ENCODE data around the gene INTS7.
"Not testable (repeated sequence)": the region's sequence is repeated elsewhere in the genome, so short reads cannot be mapped to it uniquely, and the experiment has no call there.

INTS7 gene

DNA sequence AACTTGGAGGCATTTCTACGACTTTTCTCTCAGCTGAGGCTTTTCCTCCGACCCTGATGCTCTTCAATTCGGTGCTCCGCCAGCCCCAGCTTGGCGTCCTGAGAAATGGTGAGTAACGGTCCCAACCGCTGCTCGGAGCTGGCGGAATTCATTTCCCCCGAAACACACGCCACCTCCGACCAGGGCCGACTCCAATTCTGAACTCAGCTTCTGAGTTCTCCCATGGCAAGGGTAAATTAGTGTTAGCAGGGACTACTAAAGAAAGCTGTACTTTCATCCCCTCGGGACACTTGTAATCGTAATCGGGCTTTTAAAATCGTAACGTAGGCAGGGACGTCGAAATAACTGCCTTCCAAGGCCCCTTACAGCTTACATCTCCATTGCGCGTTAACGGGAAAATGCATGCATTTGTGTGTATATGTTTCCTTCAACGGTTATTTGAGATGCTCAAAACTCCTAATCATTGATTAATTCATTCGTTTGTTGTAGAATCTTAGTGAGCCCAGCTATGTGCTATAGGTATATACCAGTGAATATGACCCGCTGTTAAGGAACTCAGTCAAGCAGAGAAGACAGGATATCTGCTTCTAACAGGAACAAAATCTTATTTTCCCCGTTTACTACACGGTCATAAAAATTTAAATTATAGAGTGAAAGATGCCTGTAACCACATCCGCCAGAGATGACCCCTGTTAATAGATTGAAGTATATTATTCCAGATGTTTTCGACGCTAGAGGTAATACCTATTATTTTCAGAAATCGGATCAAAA lies 663 bp upstream of the INTS7 start:
- DNase-seq = no peak

DNA sequence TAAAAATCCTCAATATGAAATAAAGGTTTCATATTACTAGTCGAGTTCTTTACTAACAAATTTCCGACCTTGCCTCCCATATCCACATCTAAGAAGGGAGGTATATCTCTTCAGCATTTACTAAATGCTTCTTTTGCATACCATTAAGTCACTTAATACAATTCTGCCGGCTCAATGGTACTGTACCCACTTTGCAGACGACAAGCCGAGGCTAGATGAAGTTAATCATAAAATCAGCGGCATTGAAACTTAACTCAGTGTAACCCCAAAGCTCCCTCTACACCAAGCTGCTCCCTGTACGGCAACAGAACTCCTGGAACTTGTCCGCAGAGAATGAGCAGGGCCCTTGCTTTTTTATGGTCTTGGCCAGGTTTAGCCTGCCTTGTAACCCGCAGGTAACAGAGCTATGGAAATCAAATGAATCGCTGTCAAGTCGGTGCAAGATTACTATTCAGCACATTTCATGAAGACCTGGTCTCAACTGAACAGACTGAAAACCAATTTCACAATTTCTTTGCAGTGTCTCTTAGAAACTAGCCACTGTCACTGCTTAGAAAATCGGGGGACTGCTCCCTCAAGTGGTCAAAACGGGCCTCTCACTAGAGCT lies 738 bp downstream of the INTS7 start:
- DNase-seq = no peak

DNA sequence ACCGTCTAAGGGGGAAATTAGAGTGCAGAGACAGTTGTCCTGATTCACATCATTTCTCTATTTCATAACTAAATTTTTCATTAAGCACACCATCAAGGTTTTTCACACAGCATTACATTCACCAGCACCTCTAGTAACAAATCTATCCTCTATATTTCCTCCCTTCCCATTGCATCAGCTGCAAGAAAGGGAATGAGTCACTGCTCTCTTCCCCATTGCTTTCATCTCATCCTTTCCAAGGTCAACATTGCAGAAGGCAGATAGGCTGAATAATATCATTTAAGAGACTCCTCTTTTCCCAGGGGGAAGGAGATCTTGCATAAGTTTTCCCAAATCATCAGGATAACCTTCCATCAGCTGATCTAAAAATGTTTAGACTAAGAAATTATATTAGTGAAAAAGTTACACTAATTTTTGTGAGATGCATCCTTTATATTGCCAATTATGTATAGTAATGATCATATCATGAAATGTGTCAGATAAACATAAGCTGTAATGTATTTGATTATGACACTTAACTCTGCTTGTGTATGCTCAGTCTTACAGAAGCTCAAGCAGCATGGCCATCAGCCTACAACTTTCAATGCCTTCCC lies 4.3 kb downstream of the INTS7 start:
- DNase-seq = no peak

DNA sequence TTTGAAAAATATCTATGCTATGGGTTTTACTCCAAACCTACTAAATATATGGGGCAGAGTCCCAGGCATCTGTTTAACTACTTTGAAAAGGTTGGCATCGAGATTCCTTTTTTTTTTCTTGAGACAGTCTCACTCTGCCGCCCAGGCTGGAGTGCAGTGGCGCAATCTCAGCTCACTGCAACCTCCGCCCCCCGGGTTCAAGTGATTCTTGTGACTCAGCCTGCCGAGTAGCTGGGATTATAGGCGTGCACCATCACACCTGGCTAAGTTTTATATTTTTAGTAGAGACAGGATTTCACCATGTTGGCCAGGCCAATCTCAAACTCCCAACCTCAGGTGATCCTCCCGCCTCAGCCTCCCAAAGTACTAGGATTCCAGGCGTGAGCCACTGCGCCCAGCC lies 7.6 kb downstream of the INTS7 start:
- DNase-seq = not testable (repeated sequence)

DNA sequence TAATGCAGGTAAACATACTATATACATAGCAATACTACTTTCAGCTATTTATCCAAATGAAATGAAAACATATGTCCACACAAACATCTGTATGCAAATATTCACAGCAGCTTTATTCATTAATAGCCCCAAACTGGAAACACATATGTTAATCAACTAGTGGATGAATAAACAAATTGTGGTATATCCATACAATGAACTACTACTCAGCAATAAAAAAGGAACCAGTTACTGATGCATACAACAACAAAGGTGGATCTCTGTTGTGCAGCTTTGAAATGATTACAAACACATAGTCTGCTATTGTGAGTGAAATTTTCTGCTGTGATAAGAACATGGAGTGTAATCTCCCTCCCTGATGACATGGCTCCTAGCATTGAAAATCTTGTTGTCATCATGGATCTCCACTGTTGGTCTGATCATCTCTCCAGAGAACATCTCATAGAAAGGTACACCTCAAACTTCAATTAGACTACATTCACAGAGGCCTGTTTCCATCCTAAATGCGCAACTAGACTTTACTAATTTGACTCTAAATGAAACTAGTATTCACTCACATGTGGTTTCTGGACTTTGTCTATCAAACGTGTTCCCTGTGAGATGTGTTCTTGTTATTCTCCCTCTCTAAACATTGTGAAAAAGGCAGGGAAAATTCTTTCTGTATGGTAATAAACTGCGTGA lies 10.7 kb downstream of the INTS7 start:
- DNase-seq = no peak

DNA sequence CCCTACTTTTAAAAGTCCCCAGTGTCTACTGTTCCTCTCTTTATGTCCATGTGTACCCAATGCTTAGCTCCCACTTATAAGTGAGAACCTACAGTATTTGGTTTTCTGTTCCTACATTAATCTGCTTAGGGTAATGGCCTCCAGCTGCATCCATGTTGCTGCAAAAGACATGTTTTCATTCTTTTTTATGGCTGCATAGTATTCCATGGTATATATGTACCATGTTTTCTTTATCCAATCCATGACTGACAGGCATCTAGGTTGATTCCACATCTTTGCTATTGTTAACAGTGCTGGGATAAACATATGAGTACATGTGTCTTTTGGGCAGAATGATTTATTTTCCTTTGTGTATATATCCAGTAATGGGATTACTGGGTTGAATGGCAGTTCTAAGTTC lies 12.4 kb downstream of the INTS7 start:
- DNase-seq = not testable (repeated sequence)

DNA sequence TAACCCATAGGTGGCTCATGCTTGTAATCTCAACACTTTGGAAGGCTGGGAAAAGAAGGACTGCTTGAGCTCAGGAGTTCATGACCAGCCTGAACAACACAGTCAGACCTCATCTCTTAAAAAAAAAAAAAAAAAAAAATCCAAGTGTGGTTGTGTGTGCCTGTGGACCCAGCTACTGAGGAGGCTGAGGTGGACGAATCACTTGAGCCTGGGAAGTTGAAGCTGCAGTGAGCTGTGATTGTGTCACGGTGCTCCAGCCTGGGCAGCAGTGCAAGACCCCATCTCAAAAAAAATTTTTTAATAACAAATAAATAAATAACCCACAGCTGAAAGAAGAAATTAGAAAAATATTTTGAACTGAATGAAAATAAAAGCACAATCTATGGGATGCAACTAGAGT lies 13.8 kb downstream of the INTS7 start:
- no peak for DNase-seq

DNA sequence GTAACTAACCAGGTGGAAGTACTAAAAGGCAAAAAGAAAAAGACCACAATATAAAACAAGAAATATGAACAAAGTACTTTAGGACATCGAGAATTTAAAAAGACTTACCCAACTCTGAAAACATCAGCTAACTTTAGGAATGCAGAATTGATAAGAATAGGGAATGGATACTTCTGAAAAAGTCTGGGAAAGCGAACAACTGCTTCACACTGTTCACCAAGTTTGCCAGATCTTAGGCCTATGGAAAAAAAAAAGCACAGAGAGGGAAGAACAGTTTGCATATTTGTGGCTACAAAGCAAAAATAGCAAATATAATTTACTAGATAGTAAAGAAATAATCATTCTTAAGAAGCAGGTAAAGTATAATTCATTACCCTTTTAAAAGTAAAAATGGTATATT lies 14.4 kb downstream of the INTS7 start:
- DNase-seq = no peak

DNA sequence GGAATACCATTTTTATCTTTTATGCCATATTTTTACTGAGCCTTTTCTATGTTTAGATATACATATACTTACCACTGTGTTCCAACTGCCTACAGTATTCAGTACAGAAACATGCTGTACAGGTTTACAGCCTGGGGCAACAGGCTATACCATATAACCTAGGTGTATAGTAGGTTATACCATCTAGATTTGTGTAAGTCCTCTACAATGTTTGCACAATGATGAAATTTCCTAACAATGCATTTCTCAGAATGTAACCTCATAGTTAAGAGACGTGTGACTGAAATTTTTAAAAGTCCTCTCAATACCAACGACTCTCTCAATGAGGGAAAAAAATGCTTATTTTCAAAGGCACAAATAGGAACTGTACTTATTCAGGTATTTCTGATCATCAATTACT lies 21.7 kb downstream of the INTS7 start:
- DNase-seq = no peak

DNA sequence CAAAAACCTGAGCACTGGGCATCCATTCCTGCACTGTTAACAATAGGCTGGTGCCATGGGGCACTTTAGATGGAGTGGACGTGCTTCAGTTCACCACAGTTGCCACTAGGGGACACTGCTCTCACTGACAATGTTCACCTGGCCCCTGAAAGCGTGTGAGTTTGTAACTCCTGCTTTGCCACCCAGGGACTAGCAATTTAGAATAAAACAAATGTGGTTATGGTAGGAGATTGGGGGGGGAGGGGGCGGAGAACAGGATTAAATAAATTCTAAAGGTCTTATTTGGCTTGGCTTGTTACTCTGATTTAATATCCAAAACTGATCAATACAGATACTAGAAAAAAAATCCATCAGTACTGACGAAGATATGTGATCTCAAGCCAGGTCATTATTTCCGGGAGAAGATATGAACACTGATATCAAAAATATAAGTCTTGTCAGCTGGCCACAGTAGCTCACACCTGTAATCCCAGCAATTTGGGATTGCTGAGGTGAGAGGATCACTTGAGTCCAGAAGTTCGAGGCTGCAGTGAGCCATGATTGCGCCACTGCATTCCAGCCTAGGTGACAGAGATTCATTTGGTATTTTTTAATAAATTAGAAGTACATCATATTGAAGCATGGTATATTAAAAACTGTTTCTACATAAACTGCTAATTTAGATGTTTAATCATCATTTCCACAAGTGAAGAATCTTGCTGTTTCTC lies 23.2 kb downstream of the INTS7 start:
- no peak for DNase-seq

DNA sequence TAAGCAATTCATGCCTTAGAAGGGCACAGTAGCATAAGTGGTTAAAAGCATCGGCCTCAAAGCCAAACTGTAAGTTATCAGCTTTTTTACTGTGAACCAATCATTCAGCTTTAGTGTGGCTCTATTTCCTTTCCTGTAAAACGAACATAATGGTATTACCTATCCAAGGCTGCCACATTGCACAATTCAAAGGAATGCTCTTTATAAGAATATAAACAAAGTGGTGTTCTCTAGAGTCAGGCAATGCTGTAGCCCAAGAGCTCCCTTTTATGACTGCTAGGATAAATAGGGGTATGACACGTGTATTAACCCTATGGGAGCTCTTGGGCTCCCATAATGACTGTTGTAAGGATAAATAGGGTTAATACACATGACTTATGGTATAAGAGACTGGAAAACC lies 25.4 kb downstream of the INTS7 start:
- no peak for DNase-seq

DNA sequence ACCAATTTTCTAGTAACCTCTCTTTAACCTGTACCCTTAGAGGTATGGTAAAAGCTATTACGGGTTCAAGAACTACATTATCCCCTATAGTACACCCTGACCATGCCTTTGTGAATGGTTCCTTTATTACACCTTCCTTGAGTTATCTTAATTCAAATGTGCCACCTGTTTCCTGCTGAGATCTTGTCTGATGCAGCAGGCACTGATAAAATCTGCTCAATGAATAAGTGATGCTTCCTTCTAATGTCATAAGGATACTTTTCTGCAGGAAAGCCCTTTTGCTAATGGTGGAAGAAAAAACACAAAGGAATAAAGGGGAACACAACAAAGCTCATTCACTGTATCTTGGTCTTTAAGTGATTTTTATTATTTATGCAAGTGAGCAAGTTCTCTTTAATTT lies 25.8 kb downstream of the INTS7 start:
- DNase-seq = no peak

DNA sequence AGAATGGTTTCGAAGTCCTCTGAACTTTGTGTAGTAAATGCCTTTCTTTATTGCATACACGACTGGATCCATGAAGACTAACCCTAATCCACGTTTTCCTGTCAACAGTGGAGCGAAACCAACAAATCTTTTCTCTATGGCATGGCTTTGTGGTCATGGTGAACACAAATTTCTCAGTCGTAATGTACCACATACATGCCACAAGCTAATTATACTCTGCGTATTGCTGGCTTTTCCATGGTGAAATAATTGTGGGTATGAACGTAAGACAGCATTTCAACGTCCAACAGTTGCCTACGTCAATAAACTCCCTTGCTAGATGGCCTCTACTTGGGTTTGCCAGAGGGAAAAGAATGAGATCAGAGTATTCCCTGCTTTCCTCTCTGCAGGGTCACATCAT lies 27.5 kb downstream of the INTS7 start:
- DNase-seq = no peak

DNA sequence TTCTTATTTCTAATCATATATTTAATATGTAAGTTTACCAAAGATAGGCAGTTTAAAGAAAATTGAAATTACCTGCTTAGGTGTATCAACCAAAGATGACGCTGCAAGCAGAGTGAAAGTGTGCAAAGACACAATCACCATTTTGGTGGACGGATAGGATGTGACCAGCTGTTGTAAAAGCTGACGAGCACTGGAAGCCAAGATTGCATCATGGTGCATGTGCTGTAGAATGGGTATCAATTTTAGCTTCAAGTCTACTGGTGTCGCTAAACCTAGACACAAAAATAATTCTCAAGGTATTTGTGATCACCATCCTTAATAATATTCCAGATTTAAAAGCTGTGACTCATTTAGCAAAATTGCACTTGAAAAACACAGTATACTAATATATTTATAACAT lies 28.2 kb downstream of the INTS7 start:
- DNase-seq = no peak

DNA sequence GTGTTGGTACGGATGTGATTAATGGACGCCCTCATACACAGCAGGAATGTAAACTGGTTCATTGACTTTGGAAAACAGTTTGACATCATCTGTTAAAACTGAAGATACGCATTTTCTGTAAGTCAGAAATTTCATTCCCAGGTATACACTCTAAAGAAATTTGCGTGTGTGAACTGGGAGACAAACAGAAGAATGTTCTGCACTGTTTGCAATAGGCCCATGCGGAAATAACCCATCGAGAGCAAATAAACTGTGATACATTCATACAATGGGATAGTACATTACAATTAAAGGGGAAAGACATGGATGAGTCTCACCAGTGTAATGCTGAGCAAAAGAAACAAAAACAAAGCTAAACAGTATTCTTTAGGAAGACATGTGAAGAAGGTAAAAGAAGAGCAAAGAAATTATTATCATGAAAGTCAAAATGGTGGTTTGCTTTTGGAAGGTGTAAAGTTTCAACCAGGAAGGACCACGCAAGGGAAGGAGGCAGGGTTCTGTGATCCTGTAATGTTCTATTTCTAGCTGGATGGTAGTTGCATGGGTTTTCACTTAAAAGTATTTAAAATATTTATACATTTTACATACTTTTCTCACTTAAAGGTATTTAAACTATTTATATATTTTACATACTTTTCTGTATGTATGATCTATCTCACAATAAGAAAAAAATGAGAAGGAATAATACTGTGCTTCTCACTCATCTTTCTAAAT lies 30.3 kb downstream of the INTS7 start:
- DNase-seq = no peak

DNA sequence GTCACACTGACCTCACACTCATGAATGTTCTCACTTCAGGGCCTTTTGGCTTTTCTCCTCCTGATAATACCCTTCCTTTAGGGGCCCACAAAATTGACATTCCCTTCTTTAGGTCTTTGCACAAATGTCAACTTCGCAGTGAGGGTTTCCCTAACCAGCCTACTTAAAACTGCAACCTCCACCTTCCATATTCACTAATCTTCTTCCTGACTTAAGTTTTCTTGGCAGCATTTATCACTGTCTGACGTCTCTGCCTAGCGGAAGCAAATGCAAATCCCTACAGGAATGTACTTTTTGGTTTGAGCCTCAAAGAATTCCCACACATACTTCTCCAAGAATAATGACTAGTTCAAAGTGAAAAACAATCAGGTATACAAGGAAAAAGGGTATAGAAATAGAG lies 32.8 kb downstream of the INTS7 start:
- no peak for DNase-seq

DNA sequence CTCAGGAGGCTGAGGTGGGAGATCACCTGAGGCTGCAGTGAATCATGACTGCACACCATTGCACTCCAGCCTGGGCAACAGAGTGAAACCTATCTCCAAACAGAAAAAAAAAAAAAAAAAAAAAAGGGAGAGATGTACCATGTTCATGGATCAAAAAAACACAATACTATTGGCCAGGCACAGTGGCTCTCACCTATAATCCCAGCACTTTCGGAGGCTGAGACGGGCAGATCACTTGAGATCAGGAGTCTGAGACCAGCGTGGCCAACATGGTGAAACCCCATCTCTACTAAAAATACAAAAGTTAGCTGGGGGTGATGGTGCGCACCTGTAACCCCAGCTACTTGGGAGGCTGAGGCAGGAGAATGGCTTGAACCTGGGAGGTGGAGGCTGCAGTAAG lies 37.9 kb downstream of the INTS7 start:
- DNase-seq = not testable (repeated sequence)

DNA sequence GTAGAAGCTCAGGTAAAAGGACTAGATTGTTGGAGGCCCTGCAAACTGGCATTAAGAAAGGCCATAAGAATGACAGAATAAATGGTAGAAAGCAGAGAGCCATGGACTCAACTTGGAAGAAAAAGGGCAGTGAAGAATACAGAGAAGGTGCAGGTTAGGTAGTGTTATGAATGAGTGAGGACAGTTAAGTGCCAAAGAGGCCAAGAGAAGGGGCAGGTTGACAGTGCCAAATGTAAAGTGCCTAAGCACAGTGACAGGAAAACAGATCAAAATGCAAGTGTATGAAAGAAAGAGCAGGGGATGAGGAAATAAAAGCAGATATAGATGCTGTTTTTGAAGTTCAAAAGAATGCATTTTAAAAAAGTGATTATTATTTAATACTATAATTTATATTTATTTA lies 43.7 kb downstream of the INTS7 start:
- DNase-seq = no peak

DNA sequence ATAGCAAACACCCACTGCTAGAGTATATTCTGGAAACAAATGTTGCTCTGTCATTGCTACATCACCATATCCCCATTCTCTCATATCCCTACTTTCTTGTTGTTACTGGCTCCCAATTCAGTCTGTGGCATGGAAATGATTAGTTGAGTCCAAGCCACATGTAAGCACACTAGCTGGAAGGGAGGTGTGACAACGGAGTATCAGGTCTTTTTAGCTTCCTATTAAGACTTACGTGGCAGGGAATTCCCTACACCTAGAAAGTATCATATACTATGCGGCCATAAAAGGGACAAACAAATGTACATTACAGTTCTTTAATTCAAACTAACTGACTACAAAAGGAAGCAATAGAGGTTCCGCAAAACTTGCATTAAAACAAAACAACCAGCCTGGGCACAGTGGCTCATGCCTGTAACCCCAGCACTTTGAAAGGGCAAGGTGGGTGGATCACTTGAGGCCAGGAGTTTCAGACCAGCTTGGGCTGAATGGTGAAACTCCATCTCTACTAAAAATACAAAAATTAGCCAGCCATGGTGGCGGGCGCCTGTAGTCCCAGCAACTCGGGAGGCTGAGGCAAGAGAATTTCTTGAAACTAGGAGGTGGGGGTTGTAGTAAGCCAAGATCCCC lies 48.6 kb downstream of the INTS7 start:
- no peak for DNase-seq

DNA sequence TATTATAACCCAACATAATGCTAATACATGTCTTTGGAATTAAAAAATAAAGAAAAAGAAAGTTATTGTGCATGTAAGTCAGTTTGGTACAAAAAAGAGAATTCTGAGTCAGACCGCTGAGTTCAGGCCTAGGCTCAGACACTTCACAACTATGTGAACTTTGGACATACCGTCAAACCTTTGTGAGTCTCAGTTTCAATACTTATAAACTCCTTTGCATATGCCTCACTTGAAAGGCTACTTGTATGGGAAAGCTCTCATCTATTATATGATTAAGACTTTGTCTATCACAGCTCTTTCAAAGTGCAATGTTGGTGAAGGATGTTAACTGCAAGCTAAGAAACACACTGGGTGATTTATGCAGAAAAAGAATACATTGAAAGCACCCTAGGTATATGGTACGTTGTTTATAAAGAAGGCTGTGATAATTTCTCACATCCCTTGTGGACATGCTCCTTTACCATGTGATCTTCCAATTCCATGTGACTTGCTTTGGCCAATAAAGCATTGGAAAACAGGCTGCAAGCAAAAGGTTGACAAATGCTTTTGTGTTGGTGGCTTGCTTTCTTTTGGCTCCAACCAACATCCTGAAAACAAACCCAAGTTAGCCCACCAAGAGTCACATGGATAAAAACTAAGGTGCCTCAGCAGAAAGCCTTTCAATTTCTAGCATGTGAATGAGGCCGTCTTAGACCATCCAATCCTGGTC lies 49.6 kb downstream of the INTS7 start:
- DNase-seq = no peak

DNA sequence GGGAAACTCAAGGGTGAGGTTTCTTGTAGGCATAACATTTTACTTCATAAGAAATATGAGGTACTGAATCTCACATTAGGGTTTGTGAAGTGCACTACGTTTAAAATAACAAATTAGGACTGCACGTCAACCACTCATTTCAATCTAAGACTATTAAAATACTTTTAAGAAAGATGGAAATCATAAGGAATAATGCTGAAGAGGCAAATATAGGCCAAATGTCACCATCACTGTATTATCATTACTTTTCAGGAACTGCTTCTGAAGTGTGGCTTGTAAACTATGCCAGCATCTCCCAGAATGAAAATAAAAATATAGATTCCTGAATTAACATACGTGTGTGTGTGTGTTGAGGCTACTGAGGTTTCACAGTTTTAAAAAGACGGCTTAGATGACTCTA lies 56.8 kb downstream of the INTS7 start:
- DNase-seq = no peak

Data from NK-92 treated with Interleukin-12 subunit alpha and Interleukin-12 subunit beta, amount 100 ng/mL, for 24 hours (cell line).